Panc1 (cell line): ENCODE results near the gene DBX1.

Source experiments
- CTCF ChIP-seq: fragments of 450-650 bp; IDR thresholded peaks from 2 replicates; pipeline ENCODE4 v1.5.1; 2017; ENCODE audit warnings: mild to moderate bottlenecking
- REST ChIP-seq, 2 experiments: IDR thresholded peaks; 2 replicates each; pipeline ENCODE4 v1.6.1; 2011 to 2012; ENCODE audit warnings: low read depth in 2 of 2, control low read depth in 1 of 2, low read length in 1 of 2, mild to moderate bottlenecking in 1 of 2, moderate library complexity in 1 of 2; ENCODE audit not compliant: insufficient read depth in 1 of 2

GRCh38 chr11:20172721-20173447 lies 12.6 kb upstream of the DBX1 start:
- TF ChIP-seq CTCF, result no peak
- TF ChIP-seq REST (IDR thresholded peaks at IDR 0.05; ENCODE audit: insufficient read depth in 1 of 2, low read depth in 2 of 2, low read length in 1 of 2), result no peak
